Activated CD4-positive, CD25-positive, alpha-beta regulatory T cell treated with anti-CD3 and anti-CD28 coated beads, Interleukin-2, amount 50 U/mL, for 72 hours (primary cell): ENCODE results near the gene C1D.

Experiments used
- DNase-seq: peaks from one replicate; pipeline ENCODE4 v3.0.0; 2021

The C1D gene

GRCh38 chr2:68057658-68058396 is 5.0 kb downstream of the C1D start:
- no peak for DNase-seq

GRCh38 chr2:68052717-68053422 is 9.9 kb downstream of the C1D start:
- DNase-seq, result no peak

GRCh38 chr2:68050353-68050752 is 12.5 kb downstream of the C1D start:
- no peak for DNase-seq

- no peak for DNase-seq
These were observed 16.1 kb downstream of the C1D start for GRCh38 chr2:68046642-68047240.

GRCh38 chr2:68046224-68046623 is 16.6 kb downstream of the C1D start:
- no peak for DNase-seq

- DNase-seq, result no peak
These were observed 17.5 kb downstream of the C1D start for GRCh38 chr2:68045342-68045741.

- no peak for DNase-seq
These were observed 18.7 kb downstream of the C1D start for GRCh38 chr2:68044099-68044498.

- no peak for DNase-seq
These were observed 19.1 kb downstream of the C1D start for GRCh38 chr2:68043695-68044094.

- no peak for DNase-seq
These were observed 19.8 kb downstream of the C1D start for GRCh38 chr2:68043032-68043431.

GRCh38 chr2:68041704-68042245 is 21.0 kb downstream of the C1D start:
- no peak for DNase-seq

- DNase-seq, result no peak
These were observed 22.7 kb downstream of the C1D start for GRCh38 chr2:68040078-68040477.

- no peak for DNase-seq
These were observed 23.5 kb downstream of the C1D start for GRCh38 chr2:68039317-68039716.

- no peak for DNase-seq
These were observed 30.1 kb downstream of the C1D start for GRCh38 chr2:68032702-68033101.

- no peak for DNase-seq
These were observed 31.2 kb downstream of the C1D start for GRCh38 chr2:68031542-68032160.

GRCh38 chr2:68031043-68031442 is 31.8 kb downstream of the C1D start:
- DNase-seq, result no peak

GRCh38 chr2:68030529-68030928 is 32.3 kb downstream of the C1D start:
- no peak for DNase-seq

- DNase-seq, result no peak
These were observed 34.8 kb downstream of the C1D start for GRCh38 chr2:68027959-68028358.

- no peak for DNase-seq
These were observed 38.4 kb downstream of the C1D start for GRCh38 chr2:68024450-68024849.

- no peak for DNase-seq
These were observed 38.9 kb downstream of the C1D start for GRCh38 chr2:68023904-68024303.

GRCh38 chr2:68018727-68019126 is 44.1 kb downstream of the C1D start:
- DNase-seq, result no peak

GRCh38 chr2:68009526-68009925 is 53.3 kb downstream of the C1D start:
- DNase-seq, result no peak

- DNase-seq, result no peak
These were observed 62.5 kb downstream of the C1D start for GRCh38 chr2:68000170-68000825.

GRCh38 chr2:67999332-67999731 is 63.5 kb downstream of the C1D start:
- DNase-seq, result no peak
